Endodermal cell (in vitro differentiated cells): ENCODE measurements around the gene DICER1. TPM values are rescaled to one million over a fixed set of nuclear protein-coding genes. Genes with fewer than 3 reads are reported as not detected.

Experiments
- DNase-seq: peaks from one replicate; pipeline ENCODE4 v3.0.0-alpha.2; 2017
- H3K27ac ChIP-seq: 2 replicates; pipeline ENCODE4 v1.5.1; 2013; ENCODE audit warnings: mild to moderate bottlenecking, low read depth, low read length, moderate library complexity
- H3K27me3 ChIP-seq: 2 replicates; pipeline ENCODE4 v1.6.1; 2013; ENCODE audit warnings: mild to moderate bottlenecking, low read length, moderate library complexity; ENCODE audit not compliant: insufficient read depth, control insufficient read depth, poor library complexity, severe bottlenecking
- H3K36me3 ChIP-seq: 2 replicates; pipeline ENCODE4 v1.7.0; 2013; ENCODE audit warnings: mild to moderate bottlenecking, low read length, moderate library complexity; ENCODE audit not compliant: control insufficient read depth, insufficient read depth
- H3K4me1 ChIP-seq: one replicate; pipeline ENCODE4 v1.7.0; 2013; ENCODE audit warnings: low read length; ENCODE audit not compliant: control insufficient read depth, insufficient read depth
- H3K4me3 ChIP-seq: 2 replicates; pipeline ENCODE4 v1.5.1; 2013; ENCODE audit warnings: mild to moderate bottlenecking, low read length, moderate library complexity
- H3K9ac ChIP-seq: 2 replicates; pipeline ENCODE4 v1.6.1; 2013; ENCODE audit warnings: mild to moderate bottlenecking, low read length, moderate library complexity; ENCODE audit not compliant: poor library complexity, severe bottlenecking; ENCODE audit errors: extremely low read depth
- H3K9me3 ChIP-seq: 2 replicates; pipeline ENCODE4 v1.6.1; 2013; ENCODE audit warnings: mild to moderate bottlenecking, low read length, moderate library complexity; ENCODE audit not compliant: control insufficient read depth
- H3K27ac Mint-ChIP-seq: 2 replicates; pipeline ENCODE4 v1.8.0; 2020; ENCODE audit warnings: mixed read lengths
- H3K27me3 Mint-ChIP-seq: 2 replicates; pipeline ENCODE4 v1.8.0; 2021; ENCODE audit warnings: mild to moderate bottlenecking, mixed read lengths; ENCODE audit not compliant: insufficient read depth
- H3K36me3 Mint-ChIP-seq: 2 replicates; pipeline ENCODE4 v1.8.0; 2020; ENCODE audit warnings: low read depth, mixed read lengths
- H3K4me1 Mint-ChIP-seq: 2 replicates; pipeline ENCODE4 v1.8.0; 2020; ENCODE audit warnings: mixed read lengths
- H3K4me3 Mint-ChIP-seq: 2 replicates; pipeline ENCODE4 v1.8.0; 2020; ENCODE audit warnings: mild to moderate bottlenecking, moderate library complexity, mixed read lengths
- H3K9me3 Mint-ChIP-seq: 2 replicates; pipeline ENCODE4 v1.8.0; 2020; ENCODE audit warnings: mild to moderate bottlenecking, mixed read lengths
- WGBS, 2 experiments: methylation state at CpG; one replicate each; pipeline versions ENCODE4 v1.1.5 to v1.1.7; 2013; ENCODE audit warnings: missing lambda C conversion rate in 2 of 2, mixed read lengths in 1 of 2; ENCODE audit not compliant: insufficient coverage in 1 of 2, insufficient read length in 1 of 2; 5-methylcytosine and 5-hydroxymethylcytosine counted together
- total RNA-seq, 2 donors: library from RNA; stranded (reverse); fragmentation: NEBNext Ultra II Directional in 1 of 2; extraction: Animal tissue kit (Norgen Biotek cat#: 25700) in 1 of 2; gene quantifications; 2 replicates in 1 of 2; 3 replicates in 1 of 2; pipeline ENCODE4 v1.2.1, GENCODE V29; 2021
- TF ChIP-seq, protein P1 (sequence below): fragments of 200-600 bp; sonication (generic); conservative IDR thresholded peaks from 2 replicates; pipeline ENCODE4 v1.5.0; 2021; ENCODE audit warnings: antibody characterized with exemption, mild to moderate bottlenecking

The DICER1 gene
- total RNA-seq, 2 donors from 2014 or later, result 66.1 to 69.2 TPM

DNA sequence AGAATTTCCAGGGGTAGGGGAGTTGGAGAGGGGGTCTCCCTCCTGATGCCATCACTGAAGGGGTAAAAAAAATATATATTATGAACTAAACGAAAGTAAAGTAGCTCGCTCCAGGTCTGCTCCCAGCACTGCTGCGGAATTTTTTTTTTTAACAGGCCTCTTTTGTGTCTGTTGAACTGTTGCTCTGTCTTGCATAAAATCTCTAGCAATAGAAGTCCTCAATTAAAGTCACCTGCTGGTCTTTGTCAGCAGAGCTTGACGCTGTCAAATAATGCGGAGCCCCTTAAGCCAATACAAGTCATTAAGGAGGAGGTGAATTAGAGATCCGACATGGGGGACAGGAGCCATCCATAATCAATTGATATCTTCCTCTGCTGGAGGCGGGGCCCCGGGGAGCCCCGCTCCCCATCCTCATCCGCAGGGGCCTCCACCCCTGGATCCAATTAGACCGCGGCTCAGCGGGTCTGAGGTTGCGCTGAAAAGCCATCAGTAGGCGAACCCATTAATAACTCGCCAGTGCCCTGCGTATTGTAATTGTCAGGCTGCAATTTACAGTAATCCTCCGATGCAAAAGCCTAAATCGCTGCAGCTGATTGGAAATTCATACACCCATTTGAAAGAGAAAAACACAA lies 85.6 kb downstream of the DICER1 start:
- Mint-ChIP-seq H3K27me3 (peaks cover 4% of the 10 kb centered on the region), H3K36me3 (no peaks in the 10 kb centered on the region), H3K9me3 (no peaks in the 10 kb centered on the region), H3K27ac (no peak overlapping the region), H3K4me3 (no peak overlapping the region), H3K4me1 (peaks cover 15% of the 10 kb centered on the region)
- H3K4me1 ChIP-seq, result no peaks in the 10 kb centered on the region
- no peaks in the 10 kb centered on the region for H3K9me3 ChIP-seq
- no peak overlapping the region for H3K4me3 ChIP-seq
- 89 to 93% methylated on average over 19 of the region's 19 CpGs for WGBS, 2 experiments
- no peaks in the 10 kb centered on the region for H3K36me3 ChIP-seq
- DNase-seq, result no peak
- no peak overlapping the region for H3K27ac ChIP-seq
- no peaks in the 10 kb centered on the region for H3K27me3 ChIP-seq
- TF ChIP-seq, protein P1, sequence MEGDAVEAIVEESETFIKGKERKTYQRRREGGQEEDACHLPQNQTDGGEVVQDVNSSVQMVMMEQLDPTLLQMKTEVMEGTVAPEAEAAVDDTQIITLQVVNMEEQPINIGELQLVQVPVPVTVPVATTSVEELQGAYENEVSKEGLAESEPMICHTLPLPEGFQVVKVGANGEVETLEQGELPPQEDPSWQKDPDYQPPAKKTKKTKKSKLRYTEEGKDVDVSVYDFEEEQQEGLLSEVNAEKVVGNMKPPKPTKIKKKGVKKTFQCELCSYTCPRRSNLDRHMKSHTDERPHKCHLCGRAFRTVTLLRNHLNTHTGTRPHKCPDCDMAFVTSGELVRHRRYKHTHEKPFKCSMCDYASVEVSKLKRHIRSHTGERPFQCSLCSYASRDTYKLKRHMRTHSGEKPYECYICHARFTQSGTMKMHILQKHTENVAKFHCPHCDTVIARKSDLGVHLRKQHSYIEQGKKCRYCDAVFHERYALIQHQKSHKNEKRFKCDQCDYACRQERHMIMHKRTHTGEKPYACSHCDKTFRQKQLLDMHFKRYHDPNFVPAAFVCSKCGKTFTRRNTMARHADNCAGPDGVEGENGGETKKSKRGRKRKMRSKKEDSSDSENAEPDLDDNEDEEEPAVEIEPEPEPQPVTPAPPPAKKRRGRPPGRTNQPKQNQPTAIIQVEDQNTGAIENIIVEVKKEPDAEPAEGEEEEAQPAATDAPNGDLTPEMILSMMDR, result no peak
- no peak overlapping the region for H3K9ac ChIP-seq

- peaks cover 4% of the 10 kb centered on the region for H3K27me3 Mint-ChIP-seq
These were observed 86.4 kb downstream of the DICER1 start for GRCh38 chr14:95070748-95071435.

GRCh38 chr14:95069547-95069946 lies 87.8 kb downstream of the DICER1 start:
- TF ChIP-seq, protein P1, result no peak
- no peak overlapping the region for H3K27ac Mint-ChIP-seq
- Histone ChIP-seq H3K9ac (no peak overlapping the region), H3K36me3 (no peaks in the 10 kb centered on the region), H3K4me1 (no peaks in the 10 kb centered on the region), H3K9me3 (no peaks in the 10 kb centered on the region), H3K27ac (no peak overlapping the region), H3K4me3 (no peak overlapping the region), H3K27me3 (no peaks in the 10 kb centered on the region)
- no peaks in the 10 kb centered on the region for H3K36me3 Mint-ChIP-seq
- peaks cover 4% of the 10 kb centered on the region for H3K27me3 Mint-ChIP-seq
- peaks cover 17% of the 10 kb centered on the region for H3K4me1 Mint-ChIP-seq
- H3K4me3 Mint-ChIP-seq, result no peak overlapping the region
- H3K9me3 Mint-ChIP-seq, result no peaks in the 10 kb centered on the region
- WGBS, 2 experiments, result 94 to 96% methylated on average over 5 to 10 of the region's 10 CpGs
- DNase-seq, result no peak

More at GRCh38 chr14:95070748-95071435, 86.4 kb downstream of the DICER1 start:
- 88 to 89% methylated on average over 11 of the region's 11 CpGs for WGBS, 2 experiments
- Mint-ChIP-seq H3K4me3 (no peak overlapping the region), H3K27ac (no peak overlapping the region), H3K9me3 (no peaks in the 10 kb centered on the region), H3K36me3 (no peaks in the 10 kb centered on the region), H3K4me1 (peaks cover 15% of the 10 kb centered on the region)
- H3K4me1 ChIP-seq, result no peaks in the 10 kb centered on the region
- no peak for DNase-seq
- no peak overlapping the region for H3K4me3 ChIP-seq
- no peaks in the 10 kb centered on the region for H3K36me3 ChIP-seq
- H3K9me3 ChIP-seq, result no peaks in the 10 kb centered on the region
- H3K9ac ChIP-seq, result no peak overlapping the region
- TF ChIP-seq, protein P1, result no peak
- H3K27me3 ChIP-seq, result no peaks in the 10 kb centered on the region
- no peak overlapping the region for H3K27ac ChIP-seq
